AG08396 (cell line): Measurements from ENCODE around the gene PTGDS.
A peak's percentile ranks its signal among the peaks of the same experiment; 100 is the strongest.

ENCODE experiments used
- DNase-seq: peaks from one replicate; pipeline ENCODE4 v3.0.0; 2012; ENCODE audit warnings: low spot score, mixed read lengths

PTGDS gene

DNA sequence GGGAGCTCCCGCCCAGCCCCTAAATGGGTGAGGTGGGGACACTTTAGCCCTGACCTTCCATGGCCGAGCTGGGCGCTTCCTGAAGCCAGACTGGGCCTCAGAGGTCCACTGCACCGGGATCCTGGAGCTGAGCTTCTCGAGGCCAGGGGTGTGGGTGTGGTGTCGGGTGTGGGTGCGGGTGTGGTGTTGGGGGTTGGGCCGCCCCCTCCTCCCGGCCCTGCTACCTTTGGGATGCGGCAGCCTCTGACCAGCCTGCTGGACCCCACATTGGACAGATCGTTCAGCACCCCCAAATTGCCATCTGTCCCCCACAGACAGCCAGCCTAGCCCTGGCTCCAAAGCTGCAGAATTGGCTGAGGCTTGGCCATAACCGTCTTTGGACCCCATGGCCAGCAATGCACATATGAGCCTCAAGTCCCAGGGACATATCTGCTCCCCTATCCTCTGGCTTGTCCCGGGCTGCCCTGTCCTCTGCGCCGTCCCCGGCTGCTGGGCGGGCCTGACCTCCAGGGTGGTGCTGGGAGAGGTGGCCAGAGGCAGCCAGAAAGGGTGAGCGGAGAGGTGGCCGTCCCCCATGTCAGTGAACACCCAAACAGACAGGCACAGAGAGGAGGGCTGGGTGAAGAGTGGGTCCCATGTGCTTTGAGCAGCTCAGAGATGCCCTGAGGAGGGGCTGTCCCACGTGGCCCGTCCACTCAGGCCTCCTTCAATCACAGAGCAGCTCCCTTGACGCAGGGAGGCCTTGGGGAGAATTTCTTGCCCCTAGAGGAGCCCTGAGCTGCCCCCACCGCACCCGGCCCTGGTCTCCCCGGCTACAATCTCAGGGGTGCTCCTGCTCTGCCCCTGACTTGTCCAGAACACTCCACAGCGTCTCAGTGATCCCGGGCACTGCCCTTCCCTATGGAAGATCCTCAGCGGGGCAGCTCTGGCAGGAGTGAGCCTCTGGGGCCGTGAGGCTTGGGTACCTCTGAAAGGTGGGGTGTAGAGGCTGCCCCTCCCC lies 3.4 kb upstream of the PTGDS start:
- DNase-seq, result no peak

DNA sequence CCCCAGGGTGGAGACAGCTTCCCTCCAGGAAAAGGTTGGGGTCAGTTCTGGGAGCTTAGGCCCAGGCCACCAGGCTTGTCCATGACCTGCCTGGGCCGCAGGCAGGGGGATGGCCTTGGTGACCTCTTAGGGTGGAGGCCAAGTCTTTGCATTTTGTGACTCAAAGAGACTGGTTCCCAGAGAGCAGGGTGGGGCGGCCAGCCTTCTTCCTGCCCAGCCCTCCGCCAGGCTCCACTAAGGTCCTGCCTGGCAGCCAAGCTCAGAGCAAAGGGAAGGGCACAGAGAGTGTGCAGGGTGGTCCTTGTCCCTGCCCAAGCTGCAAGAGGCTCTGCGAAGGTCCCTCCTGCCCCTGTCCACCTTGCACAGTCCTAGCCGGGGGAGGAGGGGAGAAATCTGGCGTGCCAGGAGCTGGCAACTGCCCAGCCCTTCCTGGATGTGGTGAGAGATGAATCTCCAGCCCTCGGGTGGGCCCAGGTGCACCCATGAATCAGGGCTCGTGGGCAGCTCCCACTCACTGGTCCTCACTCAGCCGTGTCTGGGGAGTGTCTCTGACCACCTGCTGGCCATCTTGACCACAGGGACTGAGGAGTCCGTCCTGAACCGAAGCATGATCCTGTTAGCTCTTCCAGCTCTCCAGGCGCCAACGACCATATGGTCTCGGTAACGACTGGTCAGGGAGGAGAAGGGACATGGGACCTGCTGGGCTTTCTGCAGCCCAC lies 2.3 kb upstream of the PTGDS start:
- DNase-seq, result no peak

DNA sequence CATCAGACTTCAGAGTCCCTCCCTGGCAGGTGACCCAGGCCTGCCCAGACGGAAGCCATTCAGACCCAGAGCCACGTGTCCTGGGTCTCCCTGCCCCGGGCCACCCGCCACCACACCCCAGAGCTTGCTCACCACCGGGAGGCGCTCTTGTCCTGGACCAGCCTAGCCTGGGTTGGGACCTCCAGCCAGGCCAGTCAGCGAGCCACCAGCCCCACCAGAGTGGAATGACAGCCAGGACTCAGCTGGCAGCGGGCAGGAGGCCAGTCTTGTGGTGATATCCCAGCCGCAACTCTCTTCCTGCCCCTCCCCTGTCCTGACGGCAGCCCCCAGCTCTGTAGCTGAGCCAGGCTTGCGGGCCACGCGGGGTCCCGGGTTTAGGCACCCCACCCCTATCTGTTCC lies 1.7 kb upstream of the PTGDS start:
- peak; percentile 50 for DNase-seq

DNA sequence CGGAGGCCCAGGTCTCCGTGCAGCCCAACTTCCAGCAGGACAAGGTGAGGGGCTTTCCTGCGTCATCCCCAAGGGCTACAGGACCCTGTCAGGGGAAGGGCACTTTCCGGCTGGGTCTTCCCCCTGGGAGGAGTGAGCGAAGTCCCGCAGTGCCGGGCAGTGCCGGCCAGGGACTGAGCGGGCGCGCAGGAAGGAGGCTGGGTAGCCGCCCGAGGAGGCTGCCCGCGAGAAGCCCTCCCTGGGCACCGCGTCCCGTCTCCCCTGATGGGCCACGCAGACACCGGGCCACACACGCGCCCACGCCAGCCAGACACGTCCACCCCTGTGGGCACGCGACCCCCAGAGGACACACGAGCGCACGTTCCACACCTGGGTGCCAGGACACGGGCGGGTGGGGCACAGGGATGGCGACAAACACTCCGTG lies 357 bp downstream of the PTGDS start:
- no peak for DNase-seq

DNA sequence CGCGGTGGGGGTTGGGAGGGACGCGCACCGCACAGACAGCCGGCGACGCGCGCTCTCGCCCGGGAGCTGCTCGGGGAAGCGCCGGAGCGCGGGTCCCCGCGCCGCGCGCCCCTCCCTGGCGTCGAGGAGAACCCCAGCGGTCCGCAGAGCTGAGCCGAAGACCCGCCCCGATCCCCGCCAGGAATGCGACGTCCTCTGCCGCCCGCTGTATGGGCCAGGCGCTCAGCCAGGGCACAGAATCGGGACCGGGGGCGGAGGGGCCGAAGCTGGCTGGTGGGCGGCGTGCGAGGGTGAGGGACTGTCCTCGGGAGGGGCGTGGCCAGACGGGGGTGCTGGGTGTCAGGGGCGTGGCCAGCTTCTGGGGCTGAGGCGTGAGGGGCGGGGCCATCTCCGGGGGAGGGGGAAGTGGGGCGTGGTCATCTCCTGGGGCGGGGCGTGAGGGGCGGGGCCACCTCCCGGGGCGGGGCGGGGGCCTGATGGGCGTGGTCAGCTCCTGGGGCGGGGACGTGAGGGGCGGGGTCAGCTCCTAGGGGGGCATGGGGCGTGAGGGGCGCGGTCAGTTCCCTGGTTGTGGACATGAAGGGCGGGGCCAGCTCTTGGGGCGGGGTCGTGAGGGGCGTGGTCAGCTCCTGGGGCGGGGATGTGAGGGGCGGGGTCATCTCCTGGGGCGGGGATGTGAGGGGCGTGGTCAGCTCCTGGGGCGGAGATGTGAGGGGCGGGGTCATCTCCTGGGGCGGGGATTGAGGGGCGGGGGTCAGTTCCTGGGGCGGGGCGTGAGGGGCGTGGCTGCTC lies 965 bp downstream of the PTGDS start:
- DNase-seq, result peak; percentile 98

DNA sequence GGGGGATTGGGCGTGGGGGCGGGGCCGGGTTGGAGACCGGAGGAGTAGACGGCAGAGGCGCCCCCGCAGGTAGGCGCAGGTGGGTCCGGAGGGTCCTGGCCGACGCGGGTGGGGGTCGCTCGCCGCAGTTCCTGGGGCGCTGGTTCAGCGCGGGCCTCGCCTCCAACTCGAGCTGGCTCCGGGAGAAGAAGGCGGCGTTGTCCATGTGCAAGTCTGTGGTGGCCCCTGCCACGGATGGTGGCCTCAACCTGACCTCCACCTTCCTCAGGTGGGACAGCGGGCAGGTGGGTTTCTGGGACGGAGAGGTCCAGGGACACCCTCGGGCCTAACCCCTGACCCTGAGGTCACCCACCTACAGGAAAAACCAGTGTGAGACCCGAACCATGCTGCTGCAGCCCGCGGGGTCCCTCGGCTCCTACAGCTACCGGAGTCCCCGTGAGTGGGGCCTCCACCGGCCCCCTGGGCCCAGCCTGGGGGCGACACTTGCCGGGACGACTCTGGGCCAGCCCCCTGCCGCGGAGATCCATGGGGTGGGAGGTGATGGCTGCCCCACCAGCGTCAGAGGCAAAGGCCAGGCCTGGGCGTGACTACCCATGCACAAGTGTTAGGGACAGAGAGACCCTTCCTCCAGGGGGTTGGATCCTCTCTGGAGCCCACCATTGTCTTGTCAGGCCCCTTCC lies 1.7 kb downstream of the PTGDS start:
- DNase-seq, result no peak

DNA sequence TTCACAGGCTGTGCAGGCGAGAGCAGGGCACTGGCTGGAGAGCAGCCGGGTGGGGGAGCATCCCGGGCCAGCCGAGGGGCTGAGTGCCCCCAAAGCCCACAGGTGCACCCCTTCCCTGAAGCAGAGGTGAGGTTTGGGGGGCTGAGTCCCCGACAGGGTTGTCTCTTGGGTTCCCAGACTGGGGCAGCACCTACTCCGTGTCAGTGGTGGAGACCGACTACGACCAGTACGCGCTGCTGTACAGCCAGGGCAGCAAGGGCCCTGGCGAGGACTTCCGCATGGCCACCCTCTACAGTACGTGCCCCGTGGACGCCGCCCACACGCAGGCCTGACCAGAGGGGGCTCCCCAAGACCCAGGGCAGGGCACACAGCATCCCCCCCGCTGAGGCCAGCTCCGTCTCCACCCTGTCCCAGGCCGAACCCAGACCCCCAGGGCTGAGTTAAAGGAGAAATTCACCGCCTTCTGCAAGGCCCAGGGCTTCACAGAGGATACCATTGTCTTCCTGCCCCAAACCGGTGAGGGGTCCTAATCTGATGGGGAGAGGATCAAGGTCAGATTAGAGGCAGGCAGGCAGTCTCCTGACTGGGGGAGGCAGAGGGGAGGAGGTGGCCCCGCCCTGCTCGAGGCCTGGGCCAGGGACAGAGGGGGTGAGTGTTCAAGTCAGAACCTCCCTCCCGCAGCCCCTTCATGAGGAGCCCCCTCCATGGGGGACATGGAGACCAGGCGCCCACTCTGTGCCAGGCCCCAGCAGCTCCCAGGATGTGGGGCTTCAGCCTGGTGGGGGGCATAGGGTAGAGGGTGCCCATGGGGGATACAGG lies 2.7 kb downstream of the PTGDS start:
- no peak for DNase-seq

DNA sequence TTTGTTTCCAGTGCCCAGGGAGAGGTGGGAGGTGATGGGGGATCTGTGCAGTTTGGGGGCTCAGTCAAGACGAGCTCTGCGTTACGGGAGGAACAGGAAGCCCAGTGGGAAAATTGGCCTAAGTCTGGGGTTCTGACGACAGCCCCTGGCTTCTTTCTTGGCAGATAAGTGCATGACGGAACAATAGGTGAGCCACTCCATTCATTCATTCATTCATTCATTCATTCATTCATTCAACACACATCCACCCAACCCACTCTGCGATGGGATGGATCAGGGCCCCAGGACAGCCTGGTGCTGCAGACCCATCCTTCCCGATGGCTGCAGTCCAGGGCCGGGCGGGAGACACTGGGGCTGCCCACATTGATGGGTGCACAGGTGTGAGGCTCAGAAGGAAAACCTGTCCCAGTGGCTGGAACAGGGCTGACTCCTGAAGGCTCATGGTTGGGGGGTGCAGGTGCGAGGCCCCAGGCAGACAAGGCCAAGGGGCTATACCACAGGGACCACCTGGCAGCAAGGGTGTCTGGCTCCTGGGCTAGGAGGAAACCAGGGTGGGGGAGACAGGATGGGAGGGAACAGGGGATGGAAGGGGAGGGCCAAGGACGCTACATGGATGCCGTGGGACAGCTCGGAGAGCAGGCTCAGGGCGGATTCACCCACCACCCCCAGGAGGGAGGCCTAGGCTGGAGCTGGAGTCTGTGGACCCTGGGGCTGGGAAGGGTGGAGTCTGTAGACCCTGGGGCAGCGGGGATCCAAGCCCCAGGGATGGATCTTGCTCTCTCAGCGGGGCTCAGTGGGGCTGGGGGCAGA lies 3.6 kb downstream of the PTGDS start:
- DNase-seq, result no peak

DNA sequence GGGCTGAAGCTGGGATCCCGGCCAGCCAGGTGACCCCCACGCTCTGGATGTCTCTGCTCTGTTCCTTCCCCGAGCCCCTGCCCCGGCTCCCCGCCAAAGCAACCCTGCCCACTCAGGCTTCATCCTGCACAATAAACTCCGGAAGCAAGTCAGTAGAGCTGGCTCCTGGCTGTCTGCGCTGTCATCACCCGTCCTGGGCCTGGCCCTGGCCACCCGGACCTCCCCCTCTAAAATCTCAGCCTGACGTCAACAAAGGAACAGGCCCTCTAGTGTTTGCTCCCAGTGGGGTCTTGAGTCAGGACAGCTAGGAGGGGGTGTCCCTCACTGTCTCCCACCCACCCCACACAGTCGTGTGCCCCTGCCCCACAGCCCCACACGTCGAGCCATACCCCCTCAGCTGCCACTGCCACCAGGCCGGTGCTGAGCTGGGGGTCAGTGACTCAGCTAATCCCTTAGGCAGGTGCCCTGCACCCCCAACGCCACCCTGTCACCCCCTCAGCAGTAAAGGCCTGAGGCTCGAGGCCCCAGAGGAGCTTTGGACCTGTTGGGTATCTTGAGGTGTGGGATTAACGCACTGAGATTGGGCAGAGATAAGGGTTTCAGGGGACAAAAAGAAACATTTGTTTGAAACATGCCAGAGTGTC lies 4.4 kb downstream of the PTGDS start:
- DNase-seq, result no peak

DNA sequence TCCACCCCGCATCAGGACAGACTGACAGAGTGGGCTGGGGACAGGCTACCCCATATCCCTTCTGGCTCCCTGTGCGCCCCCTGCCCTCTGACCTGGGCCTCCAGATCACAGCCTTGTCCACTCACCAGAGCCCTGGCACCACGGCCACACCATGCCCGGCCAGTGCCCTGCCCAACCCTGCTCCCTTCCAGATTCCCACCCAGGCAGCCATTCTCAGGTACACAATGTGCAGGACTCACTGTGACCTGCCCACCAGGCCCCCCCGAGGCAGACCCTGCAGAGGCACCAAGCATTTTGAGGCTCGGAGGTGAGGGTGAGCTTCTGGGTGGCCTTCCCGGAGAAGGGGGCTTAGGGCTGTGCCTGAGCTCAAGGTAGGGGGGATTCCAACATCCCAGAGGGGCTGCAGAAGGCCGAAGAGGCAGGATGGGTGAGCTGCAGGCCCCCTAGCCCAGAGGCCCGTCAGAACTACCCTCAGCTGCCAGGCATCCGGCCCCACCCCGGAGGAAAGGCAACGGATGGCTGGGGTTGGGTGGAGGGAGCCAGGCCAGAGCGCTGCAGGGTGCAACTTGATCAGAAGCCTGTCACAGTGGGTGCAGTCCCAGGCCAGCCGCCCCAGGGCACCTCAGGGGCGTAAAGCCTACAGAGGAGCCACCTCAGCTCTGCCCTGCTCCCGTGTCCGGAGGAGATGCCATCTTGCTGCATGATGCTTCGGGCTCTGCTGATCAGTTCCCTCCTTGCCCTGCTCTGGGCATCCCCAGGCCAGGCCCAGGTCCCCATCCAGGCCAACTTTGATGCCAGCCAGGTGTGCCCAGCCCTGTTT lies 5.1 kb downstream of the PTGDS start, which contains the start of gene LCNL1:
Gene LCNL1, plus strand, starts transcription at position 762 of the 820 bp plus-strand sequence. CDS start 594 bp downstream, outside the sequence.
- DNase-seq, result no peak

DNA sequence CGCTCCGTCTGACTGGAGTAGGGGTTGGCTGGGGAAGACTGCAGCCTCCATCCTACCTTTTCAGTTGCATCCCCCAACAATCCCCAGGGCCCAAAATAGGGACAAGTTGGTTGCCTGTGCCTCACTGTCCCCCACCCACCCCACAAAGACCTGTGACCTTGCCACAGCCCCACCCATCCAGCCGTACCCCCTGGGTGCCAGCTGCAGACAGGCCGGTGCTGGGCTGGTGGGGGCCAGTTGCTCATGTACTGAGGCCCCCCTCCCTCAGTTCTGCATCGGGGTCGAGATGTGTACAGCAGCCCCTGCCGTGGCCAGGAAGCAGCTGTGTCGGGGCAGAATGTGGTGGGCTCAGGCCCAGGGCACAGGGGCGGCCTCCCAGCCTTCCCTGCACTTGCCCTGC lies 5.9 kb downstream of the PTGDS start:
- no peak for DNase-seq

DNA sequence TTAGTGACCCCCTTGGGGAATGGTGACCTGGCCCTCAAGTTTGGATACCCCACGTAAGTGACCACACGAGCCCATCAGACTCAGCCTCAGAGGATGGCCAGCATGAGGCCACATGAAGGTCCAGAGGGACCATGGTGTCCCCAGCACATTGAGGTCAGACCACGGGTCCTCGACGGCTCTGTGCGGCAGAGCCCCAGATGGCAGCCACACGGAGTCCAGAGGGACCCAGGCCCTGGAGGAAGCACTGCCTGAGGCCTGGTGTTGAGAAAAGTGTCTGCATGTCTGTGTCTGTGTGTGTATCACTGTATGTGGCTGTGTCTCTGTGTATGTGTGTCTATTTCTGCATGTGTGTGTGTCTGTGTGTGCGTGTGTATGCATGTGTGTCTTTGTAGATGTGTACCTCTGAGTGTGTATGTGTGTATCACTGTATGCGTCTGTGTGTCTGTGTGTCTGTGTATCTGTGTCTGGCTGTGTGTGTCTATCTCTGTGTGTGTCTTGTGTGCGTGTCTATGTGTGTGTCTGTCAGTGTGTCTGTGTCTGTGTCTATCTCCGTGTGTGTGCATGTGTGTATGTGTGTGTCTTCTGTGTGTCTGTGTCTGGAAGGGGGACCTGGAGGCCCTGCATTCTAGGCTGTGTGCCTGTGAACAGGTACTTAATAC lies 6.5 kb downstream of the PTGDS start:
- no peak for DNase-seq

DNA sequence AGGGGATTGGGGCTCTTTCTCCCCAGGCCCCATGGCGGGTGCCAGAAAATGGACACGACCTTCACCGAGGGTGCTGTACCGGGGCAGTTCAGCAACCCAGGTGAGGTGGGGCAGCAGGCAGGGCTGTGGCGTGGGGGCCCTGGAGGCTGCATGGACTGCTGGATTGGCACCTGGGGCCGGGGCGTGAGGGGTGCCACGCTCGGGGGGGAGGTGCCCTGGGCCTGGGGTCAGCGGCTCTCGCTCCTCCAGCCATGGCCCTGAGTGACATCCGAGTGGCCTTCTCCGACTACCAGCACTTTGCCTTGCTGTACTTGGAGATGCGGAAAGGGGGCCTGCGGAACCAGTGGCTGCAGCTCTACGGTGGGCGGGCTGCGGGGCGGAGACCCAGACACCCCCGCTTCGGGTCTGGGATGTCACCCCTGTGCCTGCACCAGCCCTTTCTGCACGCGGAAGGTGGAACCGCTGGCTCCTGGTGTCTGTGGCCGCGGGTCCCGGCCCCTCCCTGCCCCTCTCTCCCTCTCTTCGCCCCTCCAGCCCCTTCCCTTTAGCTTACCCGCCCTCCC lies 7.2 kb downstream of the PTGDS start:
- DNase-seq, result no peak

DNA sequence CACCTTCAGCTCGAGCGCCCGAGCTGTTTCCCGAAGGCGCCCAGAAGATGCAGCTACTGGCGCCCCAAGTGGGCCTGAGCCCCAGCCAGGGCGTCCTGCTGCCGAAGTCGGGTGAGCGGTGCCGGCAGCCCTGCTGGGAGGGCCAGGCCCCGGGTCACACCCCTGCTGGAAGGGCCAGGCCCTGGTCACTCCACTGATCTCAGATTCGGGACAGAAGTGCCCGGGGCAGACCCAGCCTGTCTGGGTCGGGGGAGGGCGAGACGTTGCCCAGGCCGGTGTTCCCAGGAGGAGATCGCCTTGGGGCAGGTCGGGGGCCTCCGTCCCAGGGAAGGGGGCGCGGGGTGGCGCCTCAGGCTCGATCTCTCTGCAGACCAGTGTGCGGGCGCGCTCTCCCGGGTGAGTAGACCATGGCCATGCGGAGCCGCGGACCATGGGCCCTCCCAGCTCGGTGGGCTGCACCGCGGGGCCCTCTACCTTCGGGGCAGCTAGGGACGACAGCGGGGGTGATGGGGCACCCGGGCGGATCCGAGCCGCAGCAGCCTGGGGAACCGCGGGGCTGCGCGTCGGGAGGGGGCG lies 7.8 kb downstream of the PTGDS start:
- DNase-seq, result no peak

DNA sequence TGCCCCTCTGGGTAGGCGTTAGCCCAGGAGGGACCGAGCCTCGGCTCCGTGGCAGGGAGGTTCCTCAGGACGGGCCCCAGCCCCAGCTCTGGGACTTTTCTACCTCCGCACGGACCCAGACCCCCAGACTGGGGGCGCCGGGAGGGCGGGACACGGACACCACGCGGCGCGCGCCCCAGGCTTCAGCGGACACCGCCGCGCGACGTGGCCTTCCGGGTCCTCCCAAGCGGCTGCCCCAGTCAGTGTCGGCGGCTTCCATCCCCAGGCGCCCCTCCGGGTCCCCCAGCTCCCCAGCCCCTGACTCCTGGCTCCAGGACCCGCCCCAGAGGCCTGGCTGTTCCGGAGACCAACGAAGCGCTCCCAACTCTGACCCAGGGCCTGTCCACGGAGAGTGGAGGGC lies 8.5 kb downstream of the PTGDS start:
- no peak for DNase-seq

DNA sequence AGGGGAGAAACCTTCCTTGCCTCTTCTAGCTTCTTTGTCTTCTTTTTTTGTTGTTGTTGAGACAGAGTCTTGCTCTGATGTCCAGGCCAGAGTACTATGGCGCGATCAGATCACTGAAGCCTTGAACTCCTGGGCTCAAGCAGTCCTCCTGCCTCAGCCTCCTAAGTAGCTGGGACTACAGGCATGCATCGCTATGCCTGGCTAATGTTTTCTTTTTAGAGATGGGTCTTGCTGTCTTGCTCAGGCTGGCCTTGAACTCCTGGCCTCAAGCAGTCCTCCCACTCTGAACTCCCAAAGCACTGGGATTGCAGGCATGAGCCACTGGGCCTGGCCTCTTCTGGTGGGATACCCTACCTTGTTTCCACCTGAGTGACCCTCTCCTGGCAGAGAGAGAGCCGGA lies 11.6 kb downstream of the PTGDS start:
- DNase-seq, result no peak

DNA sequence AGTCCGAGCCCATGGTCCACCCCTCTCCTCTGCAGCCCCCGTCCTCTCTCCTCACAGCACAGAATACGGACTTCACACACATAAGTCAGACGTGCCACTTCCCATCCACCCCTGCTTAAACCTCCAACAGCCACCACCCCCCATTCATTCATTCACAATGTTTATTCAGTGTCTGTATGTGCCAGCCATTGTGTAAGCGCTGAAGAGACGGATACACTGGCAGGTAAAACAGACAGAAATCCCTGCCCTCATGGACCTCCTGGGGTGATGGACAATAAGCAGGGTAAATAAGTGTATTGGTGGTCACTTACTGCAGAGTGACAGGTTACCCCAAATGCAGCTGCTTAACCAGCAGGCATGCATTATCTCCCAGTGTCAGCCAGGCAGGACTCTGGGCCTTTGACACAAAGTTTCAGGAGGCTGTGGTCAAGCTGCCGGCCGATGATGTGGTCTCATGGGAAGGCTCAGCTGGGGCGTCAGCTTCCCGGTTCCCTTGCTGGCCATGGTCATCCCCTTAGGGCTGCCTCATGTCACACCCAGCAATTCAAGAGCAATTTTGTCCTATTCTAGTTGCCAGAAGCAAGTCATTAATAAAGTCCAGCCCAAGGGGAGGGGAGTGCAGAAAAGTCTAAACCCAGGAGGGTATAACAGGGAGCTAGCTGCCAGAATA lies 13.1 kb downstream of the PTGDS start:
- DNase-seq, result no peak
